Measurements from ENCODE around the gene RHOG. TPM values are rescaled to one million over a fixed set of nuclear protein-coding genes. Genes with fewer than 3 reads are reported as not detected.

RHOG gene
- total and polyA plus RNA-seq, 9 of the 15 experiments (the other 6 are each of a cell fraction or from before 2014, with no cell fraction given) = 22.6 to 162 (median 80.3) TPM

DNA sequence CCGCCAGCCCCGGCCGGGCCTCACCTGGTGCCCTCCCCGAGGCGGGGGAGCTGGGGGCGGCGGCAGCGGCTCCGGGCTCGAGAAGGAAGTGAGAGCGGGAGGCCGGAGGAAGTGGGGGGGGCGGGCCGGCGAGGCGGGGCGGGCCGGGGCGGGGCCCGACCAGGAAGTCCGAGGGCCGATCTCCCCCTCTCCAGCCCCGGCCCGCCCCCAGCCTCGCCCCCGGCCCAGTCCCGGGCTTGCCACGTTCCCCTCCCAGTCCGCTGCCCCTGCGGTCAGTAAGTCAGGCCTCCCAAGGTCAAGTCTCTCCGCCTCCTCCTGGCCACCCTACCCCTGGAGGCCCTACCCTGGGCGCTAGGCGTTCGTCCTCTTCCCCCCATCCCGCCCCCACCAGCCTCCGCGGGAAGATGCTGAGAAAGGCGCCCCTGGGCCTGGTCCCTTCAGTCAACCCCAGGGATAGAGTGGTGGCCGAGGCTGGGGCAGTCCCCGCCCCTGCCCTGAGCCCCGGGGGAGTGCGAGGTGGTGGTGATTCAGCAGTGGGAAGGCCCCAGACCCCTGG is at the start of gene RHOG (continued):
- TF ChIP-seq YY1 (IDR thresholded peaks at IDR 0.05; ENCODE audit: borderline replicate concordance in 1 of 3, control insufficient read depth in 1 of 3, extremely low read depth in 1 of 3, insufficient read depth in 3 of 3, insufficient read length in 1 of 3, insufficient replicate concordance in 2 of 3, low read depth in 1 of 3, low read length in 2 of 3) (peak in 1 of 3 experiments; percentile 8), LARP7 (IDR thresholded peaks at IDR 0.05) (no peak), ZNF12 (CRISPR knock-in tag; IDR thresholded peaks at IDR 0.05) (no peak), DIDO1 (tag; IDR thresholded peaks at IDR 0.05; ENCODE audit: low read depth) (no peak)

DNA sequence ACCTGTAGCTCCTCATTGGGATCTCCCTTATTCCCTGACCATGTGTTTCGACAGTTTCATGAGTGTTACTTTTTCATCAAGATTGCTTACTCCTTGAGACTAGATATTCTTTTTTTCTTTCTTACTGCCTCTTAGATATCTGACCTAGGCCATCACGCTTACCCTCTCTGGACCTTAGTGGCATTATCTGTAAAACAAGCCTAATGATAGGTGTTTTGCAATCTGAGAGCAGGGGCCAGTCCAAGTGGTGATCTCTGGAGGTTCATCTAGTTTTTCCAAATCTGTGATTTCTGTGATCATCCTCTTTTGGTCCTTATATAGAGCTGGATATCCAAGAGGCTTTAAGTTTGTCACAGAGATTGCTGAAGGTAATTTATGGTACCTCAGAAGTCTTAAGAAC is 49.3 kb upstream of the RHOG start:
- 76% methylated on average over 2 of the region's 2 CpGs for WGBS (ENCODE audit: insufficient coverage, low coverage, missing lambda C conversion rate)
- ATAC-seq (no peak), DNase-seq (ENCODE audit: extremely low read depth in 1 of 4, low spot score in 3 of 4) (no peak), FAIRE-seq (no peak)
- Histone ChIP-seq H3K4me3 (no peak overlapping the region), H3K9me3 (replicated peaks; ENCODE audit: control insufficient read depth, insufficient read depth, low read depth, low read length) (no peaks in the 10 kb centered on the region), H3K27ac (ENCODE audit: extremely low read depth, low read depth, low read length) (no peak overlapping the region), H2AFZ (ENCODE audit: low read depth, low read length) (no peak overlapping the region), H3K4me1 (replicated peaks in 1 of 2; ENCODE audit: control insufficient read depth in 2 of 2, insufficient read depth in 2 of 2, low read length in 2 of 2) (peaks cover 19 to 35% of the 10 kb centered on the region in 2 experiments), H3K27me3 (ENCODE audit: control insufficient read depth in 2 of 2, insufficient read depth in 2 of 2, low read length in 2 of 2) (no peaks in the 10 kb centered on the region), H4K20me1 (replicated peaks; ENCODE audit: control insufficient read depth, insufficient read depth, low read length) (peaks cover 6% of the 10 kb centered on the region; the same call in 1 of the 2 replicates), H3K4me2 (ENCODE audit: insufficient read depth, low read length) (no peak overlapping the region), H3K79me2 (ENCODE audit: control insufficient read depth, insufficient read depth, low read length) (peaks cover 73% of the 10 kb centered on the region), H3K9me1 (ENCODE audit: control insufficient read depth, insufficient read depth, low read length) (no peaks in the 10 kb centered on the region), H3K36me3 (ENCODE audit: control insufficient read depth, insufficient read depth, low read length) (no peaks in the 10 kb centered on the region), H3K9ac (ENCODE audit: insufficient read depth in 1 of 2, low read depth in 2 of 2, low read length in 2 of 2) (no peak overlapping the region)
- ChIA-PET CTCF (ENCODE audit: low intra/inter-chr PET ratio) (interaction anchor here (0.5 kb wide), 1 partner anchor 41 kb away, joined by 3 read pairs; no protein-coding TSS in a partner anchor), POLR2A (interaction anchor here (0.6 to 2.4 kb wide), 8 partner anchors 10 to 37 kb away, joined by 3 to 9 read pairs (median 4); no protein-coding TSS in a partner anchor)
- no TSS peak for BruUV-seq (replicated peaks)
- in situ Hi-C loops (cut with MboI) (no loop called here), intact Hi-C loops (cut with micrococcal nuclease) (loop anchor here (5.0 kb wide), 1 partner anchor 33 kb away; the partner anchor contains the start of gene STIM1)
- TF ChIP-seq MYC (IDR thresholded peaks at IDR 0.05; ENCODE audit: low read depth, low read length) (no peak), MYC (CRISPR knock-in tag; IDR thresholded peaks at IDR 0.05; ENCODE audit: borderline replicate concordance, low read depth) (no peak), CEBPB (tag; IDR thresholded peaks at IDR 0.05) (peak; percentile 25; the same call in 1 of the 2 replicates)

Data from K562 (cell line).